ENCODE measurements around the gene JTB. TPM values are rescaled to one million over a fixed set of nuclear protein-coding genes. Genes with fewer than 3 reads are reported as not detected.

Gene JTB
- total and polyA plus RNA-seq, 9 of the 15 experiments (the other 6 are each of a cell fraction or from before 2014, with no cell fraction given), result 24.7 to 308 (median 151) TPM

GRCh38 chr1:154000420-154000819, 22.9 kb upstream of the JTB start:
- intact Hi-C loops (cut with micrococcal nuclease), result no loop called here
- H4K20me1 ChIP-seq (replicated peaks; ENCODE audit: control insufficient read depth, insufficient read depth, low read length), result no peaks in the 10 kb centered on the region
- WGBS (ENCODE audit: insufficient coverage, low coverage, missing lambda C conversion rate), result 32% methylated on average over 4 of the region's 4 CpGs
- FAIRE-seq (no peak), DNase-seq (ENCODE audit: extremely low read depth in 1 of 4, low spot score in 3 of 4) (no peak), ATAC-seq (peak; percentile 63)
- POLR2A ChIA-PET, result interaction anchor here (0.6 to 6.0 kb wide), 4 partner anchors 8 to 468 kb away, joined by 3 to 83 read pairs (median 3); partner anchors contain the start of gene RPS27
- no TSS peak for BruUV-seq (replicated peaks)
- H3K36me3 ChIP-seq (ENCODE audit: control insufficient read depth, insufficient read depth, low read length), result peaks cover 3% of the 10 kb centered on the region; the same call in 1 of the 3 replicates
- H3K79me2 ChIP-seq (ENCODE audit: control insufficient read depth, insufficient read depth, low read length), result no peaks in the 10 kb centered on the region
- in situ Hi-C loops (cut with MboI), result no loop called here
- H3K9me1 ChIP-seq (ENCODE audit: control insufficient read depth, insufficient read depth, low read length), result no peaks in the 10 kb centered on the region
- no peaks in the 10 kb centered on the region for H3K27me3 ChIP-seq (ENCODE audit: control insufficient read depth in 2 of 2, insufficient read depth in 2 of 2, low read length in 2 of 2)
- H3K27ac ChIP-seq (ENCODE audit: extremely low read depth, low read depth, low read length), result no peak overlapping the region
- H3K4me3 ChIP-seq, result no peak overlapping the region
- no peak overlapping the region for H3K4me2 ChIP-seq (ENCODE audit: insufficient read depth, low read length)
- CTCF ChIA-PET (ENCODE audit: low intra/inter-chr PET ratio), result no interaction called here
- H3K9me3 ChIP-seq (replicated peaks; ENCODE audit: control insufficient read depth, insufficient read depth, low read depth, low read length), result no peaks in the 10 kb centered on the region
- TF ChIP-seq HDGF (IDR thresholded peaks at IDR 0.05) (no peak), ZNF785 (CRISPR knock-in tag; IDR thresholded peaks at IDR 0.05) (no peak), ELF4 (CRISPR knock-in tag; IDR thresholded peaks at IDR 0.05) (no peak), STAT6 (CRISPR knock-in tag; IDR thresholded peaks at IDR 0.05) (no peak), MED1 (CRISPR knock-in tag; IDR thresholded peaks at IDR 0.05; ENCODE audit: borderline replicate concordance) (no peak), CHD4 (IDR thresholded peaks at IDR 0.05; ENCODE audit: insufficient read depth, insufficient replicate concordance, low read depth, low read length, poor library complexity, severe bottlenecking) (no peak), SMAD3 (CRISPR knock-in tag; conservative IDR thresholded peaks at IDR 0.05) (no peak), SUPT5H (IDR thresholded peaks at IDR 0.05) (no peak), RBFOX2 (IDR thresholded peaks at IDR 0.05; ENCODE audit: low read depth, low read length) (no peak), MAFK (IDR thresholded peaks at IDR 0.05; ENCODE audit: low read length) (no peak), ZFP30 (CRISPR knock-in tag; IDR thresholded peaks at IDR 0.05; ENCODE audit: borderline replicate concordance) (no peak), MAFF (IDR thresholded peaks at IDR 0.05; ENCODE audit: low read length) (no peak), SMAD2 (IDR thresholded peaks at IDR 0.05; ENCODE audit: low read depth, low read length) (no peak), PYGO2 (tag; IDR thresholded peaks at IDR 0.05) (no peak), PTTG1 (tag; IDR thresholded peaks at IDR 0.05; ENCODE audit: low read depth) (no peak), ZNF174 (CRISPR knock-in tag; IDR thresholded peaks at IDR 0.05) (no peak)
- TF ChIP-seq, protein P1, sequence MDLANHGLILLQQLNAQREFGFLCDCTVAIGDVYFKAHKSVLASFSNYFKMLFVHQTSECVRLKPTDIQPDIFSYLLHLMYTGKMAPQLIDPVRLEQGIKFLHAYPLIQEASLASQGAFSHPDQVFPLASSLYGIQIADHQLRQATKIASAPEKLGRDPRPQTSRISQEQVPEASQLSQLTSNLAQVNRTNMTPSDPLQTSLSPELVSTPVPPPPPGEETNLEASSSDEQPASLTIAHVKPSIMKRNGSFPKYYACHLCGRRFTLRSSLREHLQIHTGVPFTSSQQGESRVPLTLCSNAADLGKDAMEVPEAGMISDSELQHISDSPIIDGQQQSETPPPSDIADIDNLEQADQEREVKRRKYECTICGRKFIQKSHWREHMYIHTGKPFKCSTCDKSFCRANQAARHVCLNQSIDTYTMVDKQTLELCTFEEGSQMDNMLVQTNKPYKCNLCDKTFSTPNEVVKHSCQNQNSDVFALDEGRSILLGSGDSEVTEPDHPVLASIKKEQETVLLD (IDR thresholded peaks at IDR 0.05), result no peak
- TF ChIP-seq, protein P2, sequence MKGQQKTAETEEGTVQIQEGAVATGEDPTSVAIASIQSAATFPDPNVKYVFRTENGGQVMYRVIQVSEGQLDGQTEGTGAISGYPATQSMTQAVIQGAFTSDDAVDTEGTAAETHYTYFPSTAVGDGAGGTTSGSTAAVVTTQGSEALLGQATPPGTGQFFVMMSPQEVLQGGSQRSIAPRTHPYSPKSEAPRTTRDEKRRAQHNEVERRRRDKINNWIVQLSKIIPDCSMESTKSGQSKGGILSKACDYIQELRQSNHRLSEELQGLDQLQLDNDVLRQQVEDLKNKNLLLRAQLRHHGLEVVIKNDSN (CRISPR knock-in tag; IDR thresholded peaks at IDR 0.05), result no peak
- no peaks in the 10 kb centered on the region; a peak in 1 of 5 replicates for H3K4me1 ChIP-seq (replicated peaks in 1 of 2; ENCODE audit: control insufficient read depth in 2 of 2, insufficient read depth in 2 of 2, low read length in 2 of 2)
- H3K9ac ChIP-seq (ENCODE audit: insufficient read depth in 1 of 2, low read depth in 2 of 2, low read length in 2 of 2), result no peak overlapping the region
- H2AFZ ChIP-seq (ENCODE audit: low read depth, low read length), result no peak overlapping the region
